H9 (cell line): ENCODE results near the gene PITPNM3. TPM values are rescaled to one million over a fixed set of nuclear protein-coding genes. Genes with fewer than 3 reads are reported as not detected.

ENCODE experiments used
- DNase-seq: peaks from one replicate; pipeline ENCODE4 v3.0.0-alpha.2; 2017
- H2AFZ ChIP-seq: one replicate; pipeline ENCODE4 v1.6.1; 2013; ENCODE audit warnings: mild to moderate bottlenecking, low read length, control low read depth, moderate library complexity
- H2AK5ac ChIP-seq: 2 replicates; pipeline ENCODE4 v1.6.1; 2013; ENCODE audit warnings: low read length, control low read depth, mixed read lengths; ENCODE audit not compliant: insufficient read length
- H2BK120ac ChIP-seq: one replicate; pipeline ENCODE4 v1.6.1; 2013; ENCODE audit warnings: low read depth, mild to moderate bottlenecking, low read length, control low read depth, inconsistent platforms; ENCODE audit not compliant: poor library complexity, severe bottlenecking
- H2BK12ac ChIP-seq: 2 replicates; pipeline ENCODE4 v1.6.1; 2013; ENCODE audit warnings: low read length, control low read depth, mixed read lengths, low read depth; ENCODE audit not compliant: insufficient read length
- H2BK15ac ChIP-seq: 2 replicates; pipeline ENCODE4 v1.6.1; 2013; ENCODE audit warnings: low read depth, low read length, control low read depth
- H2BK20ac ChIP-seq: one replicate; pipeline ENCODE4 v1.6.1; 2013; ENCODE audit warnings: low read depth, mild to moderate bottlenecking, low read length, control low read depth, inconsistent platforms; ENCODE audit not compliant: poor library complexity, severe bottlenecking
- H2BK5ac ChIP-seq: 2 replicates; pipeline ENCODE4 v1.6.1; 2013; ENCODE audit warnings: low read length, control low read depth, mixed read lengths; ENCODE audit not compliant: insufficient read length
- H3K14ac ChIP-seq: 2 replicates; pipeline ENCODE4 v1.6.1; 2013; ENCODE audit warnings: low read length, control low read depth; ENCODE audit not compliant: insufficient read depth
- H3K18ac ChIP-seq: 2 replicates; pipeline ENCODE4 v1.6.1; 2013; ENCODE audit warnings: low read depth, mild to moderate bottlenecking, mixed read lengths, low read length, control low read depth; ENCODE audit not compliant: insufficient read length
- H3K23ac ChIP-seq: 2 replicates; pipeline ENCODE4 v1.6.1; 2013; ENCODE audit warnings: low read length, control low read depth, mixed read lengths, low read depth; ENCODE audit not compliant: insufficient read length
- H3K23me2 ChIP-seq: 2 replicates; pipeline ENCODE4 v1.6.1; 2013; ENCODE audit warnings: low read depth, mild to moderate bottlenecking, mixed read lengths, low read length, control low read depth; ENCODE audit not compliant: insufficient read length, poor library complexity, severe bottlenecking
- H3K27ac ChIP-seq: 2 replicates; pipeline ENCODE4 v1.5.1; 2013; ENCODE audit warnings: low read length, control low read depth, mixed read lengths, low read depth; ENCODE audit not compliant: insufficient read length
- H3K27me3 ChIP-seq: 2 replicates; pipeline ENCODE4 v1.6.1; 2013; ENCODE audit warnings: low read length, control low read depth, inconsistent platforms; ENCODE audit not compliant: insufficient read depth
- H3K4ac ChIP-seq: 2 replicates; pipeline ENCODE4 v1.6.1; 2013; ENCODE audit warnings: low read depth, mild to moderate bottlenecking, control low read depth, inconsistent platforms, low read length, moderate library complexity
- H3K4me1 ChIP-seq: 2 replicates; pipeline ENCODE4 v1.6.1; 2013; ENCODE audit warnings: low read length, control low read depth, inconsistent platforms; ENCODE audit not compliant: insufficient read depth
- H3K4me2 ChIP-seq: 2 replicates; pipeline ENCODE4 v1.6.1; 2013; ENCODE audit warnings: low read length, control low read depth, mixed read lengths; ENCODE audit not compliant: insufficient read length, insufficient read depth
- H3K56ac ChIP-seq: 2 replicates; pipeline ENCODE4 v1.6.1; 2013; ENCODE audit warnings: low read depth, mild to moderate bottlenecking, mixed read lengths, low read length, control low read depth; ENCODE audit not compliant: insufficient read length
- H3K79me1 ChIP-seq: 2 replicates; pipeline ENCODE4 v1.6.1; 2013; ENCODE audit warnings: low read depth, mild to moderate bottlenecking, moderate library complexity, low read length, control low read depth, inconsistent platforms; ENCODE audit not compliant: insufficient read depth, poor library complexity, severe bottlenecking
- H3K79me2 ChIP-seq: 2 replicates; pipeline ENCODE4 v1.6.1; 2013; ENCODE audit warnings: low read length, control low read depth, inconsistent platforms; ENCODE audit not compliant: insufficient read depth
- H3K9ac ChIP-seq: 2 replicates; pipeline ENCODE4 v1.6.1; 2013; ENCODE audit warnings: low read length, control low read depth, mixed read lengths; ENCODE audit not compliant: insufficient read length; ENCODE audit errors: extremely low read depth
- H3K9me3 ChIP-seq: one replicate; pipeline ENCODE4 v1.6.1; 2013; ENCODE audit warnings: low read depth, low read length, inconsistent platforms; ENCODE audit not compliant: control insufficient read depth
- H3T11ph ChIP-seq: one replicate; pipeline ENCODE4 v1.6.1; 2013; ENCODE audit warnings: mild to moderate bottlenecking, low read length, control low read depth, inconsistent platforms
- H4K20me1 ChIP-seq: one replicate; pipeline ENCODE4 v1.6.1; 2013; ENCODE audit not compliant: control insufficient read depth, insufficient read length, insufficient read depth
- H4K5ac ChIP-seq: 2 replicates; pipeline ENCODE4 v1.6.1; 2013; ENCODE audit warnings: low read depth, mild to moderate bottlenecking, mixed read lengths, low read length, control low read depth; ENCODE audit not compliant: insufficient read length
- H4K8ac ChIP-seq: replicated peaks from 2 replicates; pipeline ENCODE4 v1.6.1; 2013; ENCODE audit warnings: low read length, control low read depth, mixed read lengths, low read depth; ENCODE audit not compliant: insufficient read length
- H4K91ac ChIP-seq: 2 replicates; pipeline ENCODE4 v1.6.1; 2013; ENCODE audit warnings: low read depth, mild to moderate bottlenecking, moderate library complexity, mixed read lengths, low read length, control low read depth; ENCODE audit not compliant: insufficient read length
- H3K27ac Mint-ChIP-seq, 3 experiments: 2 replicates in 2 of 3; 3 replicates in 1 of 3; pipeline ENCODE4 v1.8.0; 2020 to 2021; ENCODE audit warnings: mixed read lengths in 3 of 3, mild to moderate bottlenecking in 1 of 3, moderate library complexity in 1 of 3
- H3K27me3 Mint-ChIP-seq: 2 replicates; pipeline ENCODE4 v1.8.0; 2021; ENCODE audit warnings: low read depth, mild to moderate bottlenecking, moderate library complexity, mixed read lengths
- H3K36me3 Mint-ChIP-seq, 3 experiments: 2 replicates in 2 of 3; 3 replicates in 1 of 3; pipeline ENCODE4 v1.8.0; 2020 to 2021; ENCODE audit warnings: low read depth in 3 of 3, mixed read lengths in 3 of 3; ENCODE audit not compliant: insufficient read depth in 1 of 3
- H3K4me1 Mint-ChIP-seq, 2 experiments: 2 replicates each; pipeline ENCODE4 v1.8.0; 2020; ENCODE audit warnings: mixed read lengths in 2 of 2
- H3K4me3 Mint-ChIP-seq, 2 experiments: 2 replicates in 1 of 2; 3 replicates in 1 of 2; pipeline ENCODE4 v1.8.0; 2020 to 2021; ENCODE audit warnings: mild to moderate bottlenecking in 2 of 2, mixed read lengths in 2 of 2, moderate library complexity in 1 of 2
- H3K9me3 Mint-ChIP-seq, 2 experiments: 2 replicates in 1 of 2; 3 replicates in 1 of 2; pipeline ENCODE4 v1.8.0; 2020; ENCODE audit warnings: mild to moderate bottlenecking in 2 of 2, mixed read lengths in 2 of 2, moderate library complexity in 1 of 2
- WGBS: extraction: QIAGEN DNeasy Blood & Tissue Kit; methylation state at CpG from one replicate; pipeline ENCODE4 v1.1.7; 2013; ENCODE audit warnings: missing lambda C conversion rate, low lambda C conversion rate, mixed read lengths; ENCODE audit not compliant: insufficient read length; ENCODE audit errors: extremely low coverage; 5-methylcytosine and 5-hydroxymethylcytosine counted together
- total RNA-seq: library from RNA; stranded (reverse); gene quantifications from 2 replicates; pipeline ENCODE4 v1.2.1, GENCODE V29; 2021
- TF ChIP-seq, protein P1 (sequence below): fragments of 200-600 bp; sonication (generic); conservative IDR thresholded peaks from 3 replicates; pipeline ENCODE4 v1.8.0; 2021; ENCODE audit warnings: antibody characterized with exemption, mild to moderate bottlenecking

The PITPNM3 gene
- total RNA-seq, 1 experiment from 2014 or later, result 3.4 TPM

DNA sequence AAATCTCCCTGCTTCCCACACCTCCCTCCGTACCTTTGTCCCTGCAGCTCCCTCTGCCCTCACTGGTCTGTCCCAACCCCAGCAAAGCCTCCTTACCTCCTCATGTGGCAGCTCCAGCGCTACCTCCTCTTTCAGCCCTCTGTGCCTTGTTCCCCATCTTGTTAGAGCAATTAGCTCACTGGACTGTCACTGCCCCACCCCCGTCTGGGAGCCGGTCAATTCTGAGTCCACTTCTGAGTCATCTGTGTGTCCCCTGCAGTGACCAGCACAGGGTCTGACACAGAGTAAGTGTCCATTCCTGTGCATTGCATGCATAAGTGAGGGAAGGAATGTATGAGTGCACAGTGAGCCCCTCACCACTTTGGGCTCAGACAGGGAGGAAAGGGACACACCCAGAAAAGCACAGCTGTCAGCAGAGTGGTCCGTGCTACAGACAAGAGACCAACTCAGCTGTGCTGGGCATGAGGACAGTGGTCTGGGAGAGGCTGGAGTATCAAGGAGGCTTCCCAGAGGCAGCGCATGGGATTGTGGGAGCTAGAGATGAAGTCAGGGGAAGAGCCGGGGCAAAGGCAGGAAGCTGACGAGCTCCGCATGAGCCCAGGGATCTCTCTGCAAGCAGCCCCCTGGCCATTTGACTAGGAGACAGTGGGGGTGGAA is 45.9 kb downstream of the PITPNM3 start:
- H3K4me1 ChIP-seq, result peaks cover 2% of the 10 kb centered on the region; the same call in 1 of the 2 replicates
- no CpG with 5 or more reads among the region's 9 CpGs for WGBS
- Mint-ChIP-seq H3K9me3 (no peaks in the 10 kb centered on the region; a peak in 1 of 5 replicates), H3K36me3 (no peaks in the 10 kb centered on the region), H3K4me3 (no peak overlapping the region), H3K27ac (no peak overlapping the region), H3K27me3 (peaks cover 6% of the 10 kb centered on the region), H3K4me1 (peaks cover 4% of the 10 kb centered on the region in 2 experiments)
- H4K91ac ChIP-seq, result no peak overlapping the region
- no peak overlapping the region for H4K5ac ChIP-seq
- H3K79me1 ChIP-seq, result no peaks in the 10 kb centered on the region
- no peak overlapping the region for H2BK12ac ChIP-seq
- no peak overlapping the region for H3K23ac ChIP-seq
- H3K56ac ChIP-seq, result no peak overlapping the region
- H3K4ac ChIP-seq, result no peak overlapping the region
- no peak overlapping the region for H3K9ac ChIP-seq
- no peak overlapping the region for H2BK5ac ChIP-seq
- no peak overlapping the region for H2AK5ac ChIP-seq
- TF ChIP-seq, protein P1, sequence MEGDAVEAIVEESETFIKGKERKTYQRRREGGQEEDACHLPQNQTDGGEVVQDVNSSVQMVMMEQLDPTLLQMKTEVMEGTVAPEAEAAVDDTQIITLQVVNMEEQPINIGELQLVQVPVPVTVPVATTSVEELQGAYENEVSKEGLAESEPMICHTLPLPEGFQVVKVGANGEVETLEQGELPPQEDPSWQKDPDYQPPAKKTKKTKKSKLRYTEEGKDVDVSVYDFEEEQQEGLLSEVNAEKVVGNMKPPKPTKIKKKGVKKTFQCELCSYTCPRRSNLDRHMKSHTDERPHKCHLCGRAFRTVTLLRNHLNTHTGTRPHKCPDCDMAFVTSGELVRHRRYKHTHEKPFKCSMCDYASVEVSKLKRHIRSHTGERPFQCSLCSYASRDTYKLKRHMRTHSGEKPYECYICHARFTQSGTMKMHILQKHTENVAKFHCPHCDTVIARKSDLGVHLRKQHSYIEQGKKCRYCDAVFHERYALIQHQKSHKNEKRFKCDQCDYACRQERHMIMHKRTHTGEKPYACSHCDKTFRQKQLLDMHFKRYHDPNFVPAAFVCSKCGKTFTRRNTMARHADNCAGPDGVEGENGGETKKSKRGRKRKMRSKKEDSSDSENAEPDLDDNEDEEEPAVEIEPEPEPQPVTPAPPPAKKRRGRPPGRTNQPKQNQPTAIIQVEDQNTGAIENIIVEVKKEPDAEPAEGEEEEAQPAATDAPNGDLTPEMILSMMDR, result no peak
- no peak overlapping the region for H2BK20ac ChIP-seq
- DNase-seq, result peak; percentile 31
- H3K14ac ChIP-seq, result no peak overlapping the region
- no peaks in the 10 kb centered on the region for H3K79me2 ChIP-seq
- H3K23me2 ChIP-seq, result no peaks in the 10 kb centered on the region
- no peak overlapping the region for H3K18ac ChIP-seq
- no peak overlapping the region for H2AFZ ChIP-seq
- H4K8ac ChIP-seq, result no peak overlapping the region
- H3K27me3 ChIP-seq, result no peaks in the 10 kb centered on the region
- H2BK120ac ChIP-seq, result no peak overlapping the region
- H4K20me1 ChIP-seq, result no peaks in the 10 kb centered on the region
- no peak overlapping the region for H3T11ph ChIP-seq
- H2BK15ac ChIP-seq, result no peak overlapping the region
- H3K27ac ChIP-seq, result no peak overlapping the region
- H3K4me2 ChIP-seq, result no peak overlapping the region
- no peaks in the 10 kb centered on the region for H3K9me3 ChIP-seq
